GM23338 (cell line): ENCODE results near the gene CLIC3.

Source experiments
- CTCF ChIP-seq, 2 experiments: fragments of 200-600 bp in 1 of 2; sonication (generic) in 1 of 2; conservative IDR thresholded peaks; 2 replicates each; pipeline versions ENCODE4 v1.5.1 to v1.6.1; 2016 to 2017; ENCODE audit warnings: antibody characterized with exemption in 2 of 2, low read depth in 2 of 2, mild to moderate bottlenecking in 2 of 2, moderate library complexity in 1 of 2
- EZH2 ChIP-seq: fragments of 200-600 bp; sonication (generic); IDR thresholded peaks from one replicate; pipeline ENCODE4 v1.8.0; 2017; ENCODE audit warnings: antibody characterized with exemption, mild to moderate bottlenecking, low read depth; ENCODE audit not compliant: unreplicated experiment
- EZH2phosphoT487 ChIP-seq: fragments of 200-600 bp; sonication (generic); IDR thresholded peaks from one replicate; pipeline ENCODE4 v1.8.1; 2018; ENCODE audit warnings: antibody characterized with exemption; ENCODE audit not compliant: unreplicated experiment
- POLR2AphosphoS5 ChIP-seq: IDR thresholded peaks from 2 replicates; pipeline ENCODE4 v1.6.1; 2016; ENCODE audit warnings: antibody characterized with exemption, low read depth
- REST ChIP-seq: IDR thresholded peaks from one replicate; pipeline ENCODE4 v1.6.1; 2018; ENCODE audit warnings: antibody characterized with exemption; ENCODE audit not compliant: unreplicated experiment
- STAT1 ChIP-seq: IDR thresholded peaks from one replicate; pipeline ENCODE4 v1.6.1; 2016; ENCODE audit warnings: antibody characterized with exemption; ENCODE audit not compliant: unreplicated experiment

GRCh38 chr9:136985853-136986252 lies 10.5 kb downstream of the CLIC3 start:
- TF ChIP-seq CTCF (conservative IDR thresholded peaks at IDR 0.05; ENCODE audit: low read depth in 2 of 2): no peak
- no peak for TF ChIP-seq STAT1
- no peak for TF ChIP-seq EZH2phosphoT487
- no peak for TF ChIP-seq REST
- TF ChIP-seq EZH2: no peak
- TF ChIP-seq POLR2AphosphoS5: no peak
